ENCODE measurements around the gene DGKK.

Gene DGKK, protein sequence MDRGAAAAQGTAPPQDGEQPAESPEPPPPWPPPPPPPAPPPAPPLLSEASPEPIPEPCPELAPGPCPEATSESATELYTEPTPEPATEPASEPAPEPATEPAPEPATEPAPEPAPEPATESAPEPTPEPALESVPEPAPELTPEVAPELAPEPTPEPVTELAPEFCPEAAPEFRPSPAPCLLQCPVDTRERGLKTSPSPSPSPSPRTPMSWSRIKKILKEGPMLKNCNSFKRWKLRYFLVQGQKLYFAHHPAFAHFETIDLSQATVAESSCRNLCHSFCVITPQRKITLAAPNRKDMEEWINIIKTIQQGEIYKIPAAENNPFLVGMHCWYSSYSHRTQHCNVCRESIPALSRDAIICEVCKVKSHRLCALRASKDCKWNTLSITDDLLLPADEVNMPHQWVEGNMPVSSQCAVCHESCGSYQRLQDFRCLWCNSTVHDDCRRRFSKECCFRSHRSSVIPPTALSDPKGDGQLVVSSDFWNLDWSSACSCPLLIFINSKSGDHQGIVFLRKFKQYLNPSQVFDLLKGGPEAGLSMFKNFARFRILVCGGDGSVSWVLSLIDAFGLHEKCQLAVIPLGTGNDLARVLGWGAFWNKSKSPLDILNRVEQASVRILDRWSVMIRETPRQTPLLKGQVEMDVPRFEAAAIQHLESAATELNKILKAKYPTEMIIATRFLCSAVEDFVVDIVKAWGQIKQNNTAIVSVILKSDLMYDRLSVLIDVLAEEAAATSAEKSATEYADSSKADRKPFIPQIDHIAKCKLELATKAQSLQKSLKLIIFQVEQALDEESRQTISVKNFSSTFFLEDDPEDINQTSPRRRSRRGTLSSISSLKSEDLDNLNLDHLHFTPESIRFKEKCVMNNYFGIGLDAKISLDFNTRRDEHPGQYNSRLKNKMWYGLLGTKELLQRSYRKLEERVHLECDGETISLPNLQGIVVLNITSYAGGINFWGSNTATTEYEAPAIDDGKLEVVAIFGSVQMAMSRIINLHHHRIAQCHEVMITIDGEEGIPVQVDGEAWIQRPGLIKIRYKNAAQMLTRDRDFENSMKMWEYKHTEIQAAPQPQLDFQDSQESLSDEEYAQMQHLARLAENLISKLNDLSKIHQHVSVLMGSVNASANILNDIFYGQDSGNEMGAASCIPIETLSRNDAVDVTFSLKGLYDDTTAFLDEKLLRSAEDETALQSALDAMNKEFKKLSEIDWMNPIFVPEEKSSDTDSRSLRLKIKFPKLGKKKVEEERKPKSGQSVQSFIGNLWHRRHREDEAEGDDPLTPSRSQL

GRCh38 chrX:50470103-50471031 is at the start of gene DGKK:
Gene DGKK, minus strand, starts transcription at chrX:50470825. Its CDS starts 147 bp downstream, at chrX:50470678.
- ATAC-seq = no peak

DNA sequence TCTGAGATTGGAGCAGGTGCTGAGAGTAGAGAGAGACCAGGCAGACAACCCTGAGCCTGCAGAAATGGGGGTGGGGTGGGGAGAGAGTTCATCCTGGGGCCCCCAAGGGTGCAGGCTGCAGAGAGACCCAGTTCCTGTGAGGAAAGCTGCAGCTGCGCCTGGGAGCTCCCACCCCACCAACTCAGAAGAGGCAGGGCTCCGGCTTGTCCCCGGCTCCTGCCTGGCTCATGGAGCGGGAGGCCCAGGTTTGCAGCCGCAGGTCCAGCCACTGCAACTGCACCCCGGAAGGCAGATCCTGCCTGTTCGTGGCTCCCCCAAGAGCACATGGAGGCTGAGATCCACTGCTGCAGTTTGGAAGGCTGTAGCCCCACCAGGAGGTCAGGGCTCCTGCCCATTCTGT is 44.2 kb upstream of the DGKK start:
- no peak for ATAC-seq

DNA sequence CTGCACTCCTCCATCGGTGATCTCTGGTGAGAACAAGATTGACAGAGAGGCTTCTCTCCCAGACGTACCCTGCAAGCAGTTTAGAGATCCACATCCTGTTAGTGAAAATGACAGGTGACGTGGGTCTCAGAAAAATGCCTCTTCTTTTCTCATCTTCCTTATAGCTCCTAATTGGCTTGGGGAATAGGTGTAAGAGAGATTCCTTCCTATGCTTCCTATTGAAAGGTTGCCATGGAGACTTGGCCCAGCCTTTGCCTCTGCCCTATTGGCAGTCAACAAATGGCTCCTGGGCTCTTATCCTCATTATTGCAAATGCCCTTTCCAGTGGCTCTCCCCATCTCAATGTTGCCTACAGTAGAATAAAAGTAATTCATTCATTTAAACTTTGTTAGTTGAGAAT is 26.5 kb upstream of the DGKK start:
- no peak for ATAC-seq

DNA sequence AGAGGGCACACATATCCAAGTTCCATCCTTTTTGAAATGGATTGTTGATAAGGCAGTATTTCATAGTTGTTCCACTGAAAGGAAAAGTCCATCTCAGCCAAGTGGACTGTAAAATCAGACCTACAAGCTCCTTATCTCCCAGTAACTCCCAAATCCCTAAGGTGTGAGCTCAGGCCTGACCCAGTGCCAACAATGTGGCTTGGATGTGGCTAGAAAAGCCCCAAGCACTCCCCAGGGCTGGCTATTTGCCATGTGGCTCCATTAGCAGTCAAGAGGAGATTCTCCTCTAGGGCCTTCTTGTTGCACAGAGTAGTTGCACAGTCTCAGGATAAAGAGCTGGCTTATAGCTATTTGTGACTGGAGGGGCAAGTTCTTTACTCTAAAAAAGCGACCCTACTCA is 25.0 kb upstream of the DGKK start:
- no peak for ATAC-seq

- no peak for ATAC-seq
Measured at GRCh38 chrX:50492720-50493119, 22.1 kb upstream of the DGKK start.

DNA sequence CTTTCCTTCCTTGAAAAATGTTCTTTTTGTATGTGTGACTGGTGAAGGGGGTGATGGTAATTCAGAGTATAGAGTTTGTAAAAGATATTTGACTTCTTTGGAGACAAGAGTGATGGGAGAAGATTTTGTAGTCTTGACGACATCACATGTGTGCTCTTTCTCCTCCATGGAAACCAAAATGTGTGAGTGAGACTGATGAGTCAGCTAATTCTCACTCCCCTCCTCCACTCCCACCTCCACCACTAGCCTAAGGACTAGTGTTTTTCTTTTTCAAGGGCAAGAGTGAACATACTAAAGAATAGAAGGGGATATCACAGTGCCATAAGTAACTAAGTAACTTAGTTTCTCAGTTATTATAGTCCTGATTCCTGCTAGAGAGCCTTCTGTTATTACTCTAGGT is 14.0 kb upstream of the DGKK start:
- ATAC-seq = no peak

DNA sequence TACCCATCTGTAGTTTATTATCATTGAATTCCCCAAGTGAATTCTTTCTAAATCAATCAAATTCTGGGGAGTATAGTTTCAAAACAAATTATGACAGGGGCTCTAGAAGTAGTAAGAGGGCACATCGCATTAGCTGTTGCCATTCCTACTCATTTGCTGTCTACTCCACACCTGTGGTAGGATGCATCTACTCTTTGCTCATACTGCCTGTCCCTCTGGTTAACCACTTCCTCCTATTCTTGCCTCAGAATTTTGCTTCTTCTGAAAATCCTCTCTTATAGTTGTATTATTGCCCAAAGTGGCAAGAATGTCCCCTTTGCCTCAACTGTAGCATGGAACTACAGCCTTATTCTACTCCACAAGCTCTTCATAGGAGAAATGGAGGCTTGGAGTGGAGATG is 12.7 kb upstream of the DGKK start:
- ATAC-seq = no peak

GRCh38 chrX:50475208-50475607 is 4.6 kb upstream of the DGKK start:
- ATAC-seq = no peak

GRCh38 chrX:50471390-50471789 is 765 bp upstream of the DGKK start:
- no peak for ATAC-seq

- no peak for ATAC-seq
Measured at GRCh38 chrX:50469206-50469605, 1.4 kb downstream of the DGKK start.

DNA sequence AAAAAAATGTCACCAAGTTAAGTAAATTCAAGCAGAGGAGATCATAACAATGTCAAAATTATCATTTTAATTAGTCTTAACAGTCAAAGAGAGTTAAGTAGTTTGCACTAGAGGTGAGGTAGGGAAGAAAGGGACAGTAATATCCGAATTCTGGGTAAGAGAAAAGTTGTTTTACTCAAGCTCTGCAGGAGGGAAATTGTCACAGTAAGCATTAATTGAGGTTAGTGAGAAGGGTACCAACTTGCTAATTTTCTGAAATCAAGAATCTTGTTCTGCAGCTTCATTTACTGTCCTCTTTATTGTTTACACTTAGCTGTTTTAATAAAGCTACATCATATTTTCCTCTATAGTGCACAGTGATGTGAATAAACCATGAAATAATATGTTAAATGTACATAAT is 11.0 kb downstream of the DGKK start:
- ATAC-seq = no peak

- ATAC-seq = no peak
Measured at GRCh38 chrX:50458483-50458882, 12.1 kb downstream of the DGKK start.

DNA sequence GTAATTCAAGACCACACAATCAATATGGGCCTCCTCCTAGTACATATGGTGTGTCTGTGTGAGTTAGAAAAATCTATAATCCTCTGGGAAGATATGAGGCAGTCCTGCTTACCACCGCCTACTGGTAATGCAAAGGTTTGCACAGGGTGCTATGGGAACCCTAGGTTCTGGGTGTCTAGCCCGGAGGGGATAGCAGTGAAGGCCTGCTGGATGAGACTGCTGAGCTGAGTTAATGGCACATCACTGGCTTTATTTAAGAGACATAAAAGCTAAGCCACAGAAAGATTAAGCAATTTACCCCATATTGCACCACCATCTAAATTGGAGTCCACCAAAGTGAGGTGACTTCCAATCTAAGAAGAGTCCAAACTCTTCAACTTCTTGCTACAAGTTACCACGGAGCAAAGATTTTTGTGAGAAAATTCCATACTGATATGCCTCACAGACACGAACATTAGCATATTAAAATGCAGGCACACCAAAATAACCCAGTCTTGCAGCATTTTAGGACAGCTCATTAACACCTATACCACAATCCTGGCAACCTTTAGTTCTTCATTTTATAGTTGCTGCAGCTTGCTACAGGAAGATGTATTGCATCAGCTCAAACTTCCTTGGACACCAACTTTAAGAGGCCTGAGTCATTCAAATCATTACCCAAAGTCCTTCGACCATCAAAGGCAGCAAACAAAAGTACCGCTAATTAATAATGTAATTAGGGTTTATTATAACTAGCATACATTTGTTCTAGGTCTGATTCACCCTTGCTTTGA is 13.7 kb downstream of the DGKK start:
- no peak for ATAC-seq

- ATAC-seq = no peak
Measured at GRCh38 chrX:50452782-50453181, 17.8 kb downstream of the DGKK start.

GRCh38 chrX:50450324-50450723 is 20.3 kb downstream of the DGKK start:
- ATAC-seq = no peak

DNA sequence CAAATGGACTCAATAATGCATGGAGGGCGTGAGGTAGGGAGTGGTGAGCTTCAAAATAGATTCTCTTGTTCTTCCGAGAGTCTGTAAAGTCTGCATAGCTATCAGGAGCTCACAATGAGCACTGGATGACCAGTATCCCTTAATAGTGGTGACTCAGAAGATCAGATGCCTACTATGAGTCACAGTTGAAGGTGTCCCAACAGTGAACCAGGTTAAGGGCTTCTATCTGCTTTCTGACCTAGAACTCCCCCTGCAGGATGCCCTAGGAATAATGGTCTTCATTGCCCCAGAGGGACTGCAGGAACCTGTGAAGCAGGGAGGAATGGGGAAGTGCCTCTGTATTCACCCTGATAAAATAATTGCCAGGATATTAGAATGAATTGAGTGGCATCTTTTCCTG is 22.1 kb downstream of the DGKK start:
- ATAC-seq = no peak

GRCh38 chrX:50447535-50447934 is 23.1 kb downstream of the DGKK start:
- no peak for ATAC-seq

GRCh38 chrX:50442426-50443116 is 28.1 kb downstream of the DGKK start:
- ATAC-seq = no peak

GRCh38 chrX:50436797-50437196 is 33.8 kb downstream of the DGKK start:
- ATAC-seq = no peak

DNA sequence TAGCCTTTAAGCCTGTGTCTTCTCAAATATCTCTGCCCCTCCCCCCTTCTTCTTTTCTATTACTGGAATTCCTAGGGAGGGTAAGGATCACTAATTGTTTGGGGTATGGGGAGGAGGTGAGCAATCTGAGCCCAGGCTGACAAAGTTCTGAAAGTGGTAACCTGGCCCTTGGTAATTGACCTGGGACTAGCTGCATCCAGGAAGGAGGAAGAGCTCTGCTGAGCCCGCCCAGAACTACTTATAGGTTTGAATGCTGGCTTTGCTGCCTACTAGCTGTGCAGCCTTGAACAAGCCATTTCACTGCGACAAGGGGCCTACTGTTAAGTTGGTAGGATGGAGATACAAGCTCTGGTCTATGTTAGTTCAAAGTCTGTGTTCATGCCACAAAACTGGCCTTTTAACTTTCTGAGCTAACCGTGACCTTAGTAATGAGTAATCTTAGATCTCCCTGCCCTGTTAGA is 37.8 kb downstream of the DGKK start:
- ATAC-seq = no peak

Measured in activated CD4-positive, CD25-positive, alpha-beta regulatory T cell treated with anti-CD3 and anti-CD28 coated beads, Interleukin-2, amount 50 U/mL, for 24 hours (primary cell).